GM12874 (cell line): ENCODE results near the gene NPTN.

Source experiments
- TF ChIP-seq, protein P1 (sequence below): IDR thresholded peaks from 2 replicates; pipeline ENCODE4 v1.5.1; 2011; ENCODE audit warnings: low read depth, mild to moderate bottlenecking, control low read depth, low read length, moderate library complexity; ENCODE audit not compliant: insufficient read depth

NPTN gene

GRCh38 chr15:73604477-73604876 lies 28.7 kb downstream of the NPTN start:
- TF ChIP-seq, protein P1, sequence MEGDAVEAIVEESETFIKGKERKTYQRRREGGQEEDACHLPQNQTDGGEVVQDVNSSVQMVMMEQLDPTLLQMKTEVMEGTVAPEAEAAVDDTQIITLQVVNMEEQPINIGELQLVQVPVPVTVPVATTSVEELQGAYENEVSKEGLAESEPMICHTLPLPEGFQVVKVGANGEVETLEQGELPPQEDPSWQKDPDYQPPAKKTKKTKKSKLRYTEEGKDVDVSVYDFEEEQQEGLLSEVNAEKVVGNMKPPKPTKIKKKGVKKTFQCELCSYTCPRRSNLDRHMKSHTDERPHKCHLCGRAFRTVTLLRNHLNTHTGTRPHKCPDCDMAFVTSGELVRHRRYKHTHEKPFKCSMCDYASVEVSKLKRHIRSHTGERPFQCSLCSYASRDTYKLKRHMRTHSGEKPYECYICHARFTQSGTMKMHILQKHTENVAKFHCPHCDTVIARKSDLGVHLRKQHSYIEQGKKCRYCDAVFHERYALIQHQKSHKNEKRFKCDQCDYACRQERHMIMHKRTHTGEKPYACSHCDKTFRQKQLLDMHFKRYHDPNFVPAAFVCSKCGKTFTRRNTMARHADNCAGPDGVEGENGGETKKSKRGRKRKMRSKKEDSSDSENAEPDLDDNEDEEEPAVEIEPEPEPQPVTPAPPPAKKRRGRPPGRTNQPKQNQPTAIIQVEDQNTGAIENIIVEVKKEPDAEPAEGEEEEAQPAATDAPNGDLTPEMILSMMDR = no peak

- TF ChIP-seq, protein P1 = no peak
Measured at GRCh38 chr15:73602992-73603391, 30.2 kb downstream of the NPTN start.

DNA sequence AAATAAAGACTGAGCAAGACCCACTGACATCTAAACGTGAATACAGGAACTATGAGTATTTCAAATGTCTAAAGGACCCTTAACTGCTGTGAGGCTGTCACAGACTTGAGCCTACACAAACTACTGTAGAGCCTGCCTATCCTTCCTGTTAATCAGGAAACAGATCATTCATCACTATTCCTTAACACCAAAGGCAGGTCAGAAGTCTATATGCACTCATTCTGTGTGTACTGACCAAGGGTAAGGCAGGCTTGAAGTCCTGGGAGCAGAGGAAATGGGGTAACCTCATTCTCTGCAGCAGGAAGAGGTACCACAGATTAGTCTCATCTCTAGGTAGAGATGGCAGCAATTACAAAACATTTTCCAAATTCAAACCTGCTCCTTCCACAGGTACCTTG lies 30.7 kb downstream of the NPTN start:
- TF ChIP-seq, protein P1 = no peak

- TF ChIP-seq, protein P1 = no peak
Measured at GRCh38 chr15:73601451-73602445, 31.4 kb downstream of the NPTN start.

DNA sequence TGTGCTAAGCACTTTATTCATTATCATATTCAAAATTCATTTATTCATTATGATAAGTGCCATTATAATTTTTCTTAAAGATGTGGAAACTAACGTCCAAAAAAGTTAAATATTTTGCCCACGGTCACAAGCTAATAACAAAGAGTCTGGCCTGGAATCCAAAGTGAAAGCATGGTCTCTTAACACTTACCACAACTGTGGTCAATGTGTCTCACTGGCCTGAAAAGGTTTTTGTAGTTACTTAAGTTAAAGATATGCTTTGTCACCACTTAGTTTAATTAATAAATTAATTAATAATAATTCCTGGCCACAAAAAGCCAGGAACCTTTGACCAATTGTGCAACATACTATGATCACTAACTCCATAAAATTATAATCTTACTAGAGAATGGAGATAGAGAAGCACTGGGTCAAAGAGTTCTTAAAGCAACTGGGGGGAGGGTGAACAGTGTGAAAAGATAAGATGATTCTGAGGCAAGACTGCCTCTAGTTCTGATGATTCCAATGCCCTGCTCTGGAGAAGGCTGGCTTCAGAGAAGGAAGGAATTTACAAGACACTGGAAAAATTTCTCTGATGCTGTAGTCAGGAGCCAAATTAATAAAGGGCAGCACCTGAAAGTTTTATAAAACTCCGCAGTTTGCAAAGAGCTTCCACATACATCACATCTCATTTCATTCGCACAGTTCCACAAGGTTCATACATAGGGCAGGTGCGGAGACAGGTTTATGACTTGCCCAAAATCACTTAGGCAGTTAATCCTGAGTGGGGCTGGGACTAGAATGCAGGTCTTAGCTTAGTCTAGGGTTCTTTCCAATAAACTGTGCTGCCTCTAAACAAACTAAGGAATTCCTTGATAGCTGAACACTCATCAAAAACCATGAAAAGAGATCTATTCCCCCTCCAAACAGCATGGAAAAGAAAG lies 32.5 kb downstream of the NPTN start:
- TF ChIP-seq, protein P1 = no peak

GRCh38 chr15:73599934-73600333 lies 33.3 kb downstream of the NPTN start:
- TF ChIP-seq, protein P1 = no peak
